ENCODE data around the gene SNAP29. TPM values are rescaled to one million over a fixed set of nuclear protein-coding genes. Genes with fewer than 3 reads are reported as not detected.

The SNAP29 gene
- total RNA-seq, 1 donor from 2014 or later = 20.2 TPM

DNA sequence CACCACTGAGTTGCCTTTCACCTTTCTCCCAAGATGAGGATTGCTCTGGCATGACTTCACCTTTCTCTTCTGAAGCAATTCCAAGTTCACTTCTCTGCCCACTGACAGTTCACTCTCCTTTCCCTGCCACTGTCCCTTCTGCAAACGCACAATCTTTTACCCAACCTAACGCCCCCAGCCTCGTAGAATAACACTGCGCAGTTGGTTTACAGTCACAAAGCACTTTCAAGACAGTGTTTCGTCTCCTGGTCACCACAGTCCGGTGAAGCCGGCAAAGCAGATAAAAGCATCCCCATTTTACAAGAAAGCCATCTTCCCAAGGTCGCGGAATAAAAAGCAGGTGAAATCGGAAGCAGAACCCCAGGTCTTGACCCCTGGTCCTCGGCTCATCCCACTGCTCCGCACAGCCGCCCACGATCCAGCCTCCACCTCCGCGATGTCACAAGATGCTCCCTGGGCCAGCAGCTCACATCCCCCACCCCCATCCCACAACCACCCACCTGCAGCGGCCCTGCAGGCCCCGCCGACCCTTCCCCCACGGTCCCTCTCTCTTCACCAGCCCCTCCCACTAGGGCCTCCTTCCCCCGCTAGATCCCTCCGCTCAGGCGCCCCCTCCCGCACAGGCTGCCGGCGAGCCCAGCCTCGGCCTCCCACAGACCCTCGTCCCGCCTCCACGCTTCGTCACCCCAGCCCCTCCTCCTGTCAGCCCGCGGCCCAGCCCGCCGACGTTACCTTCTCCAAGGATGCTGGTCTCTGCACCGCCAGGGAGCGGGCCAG lies 781 bp upstream of the SNAP29 start:
- DNase-seq (ENCODE audit: low read depth, low spot score) = peak; percentile 89
- peak overlapping the region; percentile 93 for H3K4me3 Mint-ChIP-seq
- peak overlapping the region; percentile 20 for H3K27ac Mint-ChIP-seq (ENCODE audit: unreplicated experiment)
- H3K36me3 Mint-ChIP-seq (ENCODE audit: low read depth) = no peaks in the 10 kb centered on the region
- no peaks in the 10 kb centered on the region for H3K27me3 Mint-ChIP-seq (ENCODE audit: low read depth)
- peaks cover 37% of the 10 kb centered on the region for H3K4me1 Mint-ChIP-seq
- TF ChIP-seq CTCF (conservative IDR thresholded peaks at IDR 0.05) = no peak
- no peaks in the 10 kb centered on the region for H3K9me3 Mint-ChIP-seq

GRCh38 chr22:20859615-20860014 lies 808 bp downstream of the SNAP29 start:
- Mint-ChIP-seq H3K27ac (ENCODE audit: unreplicated experiment) (no peak overlapping the region), H3K4me1 (peaks cover 34% of the 10 kb centered on the region), H3K27me3 (ENCODE audit: low read depth) (no peaks in the 10 kb centered on the region), H3K36me3 (ENCODE audit: low read depth) (peaks cover 3% of the 10 kb centered on the region), H3K4me3 (peak overlapping the region; percentile 86), H3K9me3 (no peaks in the 10 kb centered on the region)
- DNase-seq (ENCODE audit: low read depth, low spot score) = no peak
- TF ChIP-seq CTCF (conservative IDR thresholded peaks at IDR 0.05) = no peak

DNA sequence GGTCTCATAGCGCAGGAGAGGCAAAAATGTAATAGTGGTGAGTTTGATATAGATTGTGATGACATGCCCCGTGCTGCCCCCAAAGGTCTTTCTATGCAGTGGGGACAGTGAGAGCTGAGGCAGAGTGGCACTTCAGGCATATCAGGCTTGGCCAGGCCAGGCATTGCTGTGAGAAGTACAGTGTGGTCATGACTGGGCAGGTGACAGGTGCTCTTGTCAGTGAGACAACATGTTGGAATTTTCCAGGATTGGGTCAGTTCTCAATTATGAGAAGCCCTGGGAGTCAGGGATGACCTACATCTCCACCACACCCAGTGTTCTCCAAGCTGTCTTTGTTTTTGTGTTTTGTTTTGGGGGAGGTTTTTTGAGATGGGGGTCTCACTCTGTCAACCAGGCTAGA lies 3.7 kb downstream of the SNAP29 start:
- Mint-ChIP-seq H3K4me3 (peak overlapping the region; percentile 50), H3K27me3 (ENCODE audit: low read depth) (no peaks in the 10 kb centered on the region), H3K9me3 (no peaks in the 10 kb centered on the region), H3K4me1 (peaks cover 30% of the 10 kb centered on the region), H3K27ac (ENCODE audit: unreplicated experiment) (no peak overlapping the region), H3K36me3 (ENCODE audit: low read depth) (peaks cover 3% of the 10 kb centered on the region)
- TF ChIP-seq CTCF (conservative IDR thresholded peaks at IDR 0.05) = no peak
- no peak for DNase-seq (ENCODE audit: low read depth, low spot score)

- Mint-ChIP-seq H3K27me3 (ENCODE audit: low read depth) (no peaks in the 10 kb centered on the region), H3K4me3 (peak overlapping the region; percentile 75), H3K27ac (ENCODE audit: unreplicated experiment) (no peak overlapping the region), H3K4me1 (peaks cover 29% of the 10 kb centered on the region), H3K9me3 (no peaks in the 10 kb centered on the region), H3K36me3 (ENCODE audit: low read depth) (peaks cover 3% of the 10 kb centered on the region)
- TF ChIP-seq CTCF (conservative IDR thresholded peaks at IDR 0.05) = no peak
- DNase-seq (ENCODE audit: low read depth, low spot score) = no peak
Measured at GRCh38 chr22:20863366-20863765, 4.6 kb downstream of the SNAP29 start.

DNA sequence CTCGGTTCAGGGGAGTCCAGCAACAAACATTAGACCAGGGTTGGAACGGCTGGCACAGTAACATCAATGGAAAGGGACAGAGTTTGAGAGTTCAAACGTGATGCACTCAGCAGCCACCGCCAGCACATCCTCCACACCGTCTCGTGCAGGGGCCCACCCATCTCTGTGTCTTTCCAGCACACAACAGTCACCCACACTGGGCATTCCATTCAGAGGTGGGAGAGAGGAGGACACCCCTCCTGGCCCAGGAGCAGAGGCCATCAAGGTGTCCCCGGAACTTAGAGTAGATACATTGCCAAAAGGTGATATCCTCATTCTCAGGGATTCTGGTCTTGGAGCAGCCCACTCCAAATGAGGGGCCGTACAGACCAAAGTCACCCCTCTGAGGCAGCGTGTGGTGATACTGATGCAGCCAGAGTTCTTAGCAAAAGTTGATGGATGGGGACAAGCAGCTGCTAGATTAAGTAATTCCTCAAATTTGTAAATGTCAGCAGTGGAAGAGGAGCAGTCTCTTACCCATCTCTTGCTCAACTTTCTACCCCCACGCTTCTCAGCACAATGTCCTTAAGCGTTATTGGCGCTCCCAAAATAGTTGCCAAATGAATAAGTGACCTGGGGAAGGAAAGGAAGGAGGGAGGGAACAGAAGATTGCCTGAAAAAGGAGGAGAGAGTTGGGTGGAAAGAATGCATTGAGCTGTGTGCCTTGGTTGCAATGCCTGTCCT lies 5.5 kb downstream of the SNAP29 start:
- no peak overlapping the region for H3K27ac Mint-ChIP-seq (ENCODE audit: unreplicated experiment)
- H3K9me3 Mint-ChIP-seq = no peaks in the 10 kb centered on the region
- H3K36me3 Mint-ChIP-seq (ENCODE audit: low read depth) = peaks cover 3% of the 10 kb centered on the region
- no peak for TF ChIP-seq CTCF (conservative IDR thresholded peaks at IDR 0.05)
- H3K27me3 Mint-ChIP-seq (ENCODE audit: low read depth) = no peaks in the 10 kb centered on the region
- no peak overlapping the region for H3K4me3 Mint-ChIP-seq
- no peak for DNase-seq (ENCODE audit: low read depth, low spot score)
- H3K4me1 Mint-ChIP-seq = peaks cover 27% of the 10 kb centered on the region
